Stimulated activated CD4-positive, alpha-beta T cell treated with anti-CD3 and anti-CD28 coated beads, Interleukin-4, amount 100 ng/mL, for 48 hours (primary cell): Measurements from ENCODE around the gene DPP3.

ENCODE experiments used
- DNase-seq, 2 donors: peaks; one replicate each; pipeline ENCODE4 v3.0.0-alpha.2; 2020; ENCODE audit warnings: low read depth in 2 of 2

DPP3 gene

DNA sequence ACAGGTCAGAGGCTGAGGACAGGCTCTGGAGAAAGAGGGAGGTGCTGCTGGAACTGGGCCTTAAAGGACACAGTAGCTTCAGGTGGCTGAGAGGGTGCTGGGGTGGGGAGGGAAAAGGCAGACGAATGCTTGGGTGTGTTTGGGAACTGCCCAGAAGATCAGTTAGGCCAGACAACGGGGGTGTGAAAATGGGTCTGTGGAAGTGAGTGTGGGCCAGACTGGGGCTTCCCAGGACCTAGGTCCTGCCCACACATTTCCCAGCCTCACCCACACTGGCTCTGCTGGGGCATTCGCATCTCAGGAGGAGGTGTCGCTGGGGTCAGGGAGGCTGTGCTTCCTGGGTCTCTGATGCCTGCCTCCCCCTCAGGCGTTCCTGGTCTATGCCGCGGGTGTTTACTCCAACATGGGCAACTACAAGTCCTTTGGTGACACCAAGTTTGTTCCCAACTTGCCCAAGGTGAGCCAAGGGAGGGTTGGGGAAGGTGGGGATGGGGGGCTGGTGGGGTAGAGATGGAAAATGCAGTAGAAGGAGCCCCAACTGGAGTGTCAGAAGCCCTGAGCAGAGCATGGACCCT is 4.7 kb downstream of the DPP3 start:
- DNase-seq = no peak

DNA sequence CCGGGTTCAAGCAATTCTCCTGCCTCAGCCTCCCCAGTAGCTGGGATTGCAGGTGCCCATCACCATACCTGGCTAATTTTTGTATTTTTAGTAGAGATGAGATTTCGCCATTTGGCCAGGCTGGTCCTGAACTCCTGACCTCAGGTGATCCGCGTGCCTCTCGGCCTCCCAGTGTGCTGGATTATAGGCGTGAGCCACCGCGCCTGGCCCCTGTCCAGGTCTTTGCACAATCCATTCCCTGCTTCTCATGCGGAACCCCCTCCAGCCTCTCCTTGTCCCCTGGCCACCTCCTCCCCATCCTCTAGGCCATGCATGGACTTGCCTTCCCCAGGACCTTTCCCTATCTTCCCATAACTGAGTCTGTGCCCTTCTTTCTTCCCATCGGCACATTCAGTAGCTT is 8.7 kb downstream of the DPP3 start:
- no peak for DNase-seq

DNA sequence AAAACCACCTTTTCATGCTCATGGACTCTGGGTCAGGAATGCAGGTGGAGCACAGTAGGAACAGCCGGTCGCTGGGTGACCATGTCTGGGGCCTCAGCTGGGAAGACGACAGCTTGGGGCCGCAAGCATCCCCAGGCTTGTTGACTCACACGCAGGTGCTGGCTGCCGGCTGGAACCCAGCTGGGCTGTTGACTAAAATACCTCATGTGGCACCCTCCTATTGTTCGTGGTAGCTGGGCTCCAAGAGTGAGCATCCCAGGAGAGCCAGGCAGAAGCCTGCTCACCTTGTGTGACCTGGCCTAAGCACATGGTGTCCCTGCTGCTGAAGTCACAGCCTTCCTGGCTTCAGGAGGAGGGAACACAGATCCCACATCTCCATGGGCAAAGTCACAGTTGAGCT is 9.4 kb downstream of the DPP3 start:
- DNase-seq = no peak

DNA sequence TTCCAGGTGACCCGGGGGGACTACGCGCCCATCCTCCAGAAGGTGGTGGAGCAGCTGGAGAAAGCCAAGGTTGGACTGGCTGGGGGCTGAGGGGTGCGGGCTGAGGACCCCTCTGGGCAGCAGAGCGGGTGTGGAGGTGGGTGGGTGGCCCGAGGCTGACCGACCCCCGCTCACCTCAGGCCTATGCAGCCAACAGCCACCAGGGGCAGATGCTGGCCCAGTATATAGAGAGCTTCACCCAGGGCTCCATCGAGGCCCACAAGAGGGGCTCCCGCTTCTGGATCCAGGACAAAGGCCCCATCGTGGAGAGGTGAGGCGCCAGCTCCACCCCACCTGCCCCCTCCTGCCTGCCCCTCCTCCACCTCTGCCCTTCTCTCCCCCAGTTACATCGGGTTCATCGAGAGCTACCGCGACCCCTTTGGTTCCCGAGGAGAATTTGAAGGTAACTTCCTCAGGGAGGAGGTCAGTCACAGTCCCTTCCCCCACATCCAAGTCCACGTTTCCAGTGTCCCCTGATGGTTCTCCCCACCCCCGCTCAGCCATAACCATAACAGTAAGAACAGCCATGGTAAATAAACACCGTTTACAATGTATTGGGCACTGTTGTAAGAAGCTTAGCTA is 11.2 kb downstream of the DPP3 start:
- no peak for DNase-seq

DNA sequence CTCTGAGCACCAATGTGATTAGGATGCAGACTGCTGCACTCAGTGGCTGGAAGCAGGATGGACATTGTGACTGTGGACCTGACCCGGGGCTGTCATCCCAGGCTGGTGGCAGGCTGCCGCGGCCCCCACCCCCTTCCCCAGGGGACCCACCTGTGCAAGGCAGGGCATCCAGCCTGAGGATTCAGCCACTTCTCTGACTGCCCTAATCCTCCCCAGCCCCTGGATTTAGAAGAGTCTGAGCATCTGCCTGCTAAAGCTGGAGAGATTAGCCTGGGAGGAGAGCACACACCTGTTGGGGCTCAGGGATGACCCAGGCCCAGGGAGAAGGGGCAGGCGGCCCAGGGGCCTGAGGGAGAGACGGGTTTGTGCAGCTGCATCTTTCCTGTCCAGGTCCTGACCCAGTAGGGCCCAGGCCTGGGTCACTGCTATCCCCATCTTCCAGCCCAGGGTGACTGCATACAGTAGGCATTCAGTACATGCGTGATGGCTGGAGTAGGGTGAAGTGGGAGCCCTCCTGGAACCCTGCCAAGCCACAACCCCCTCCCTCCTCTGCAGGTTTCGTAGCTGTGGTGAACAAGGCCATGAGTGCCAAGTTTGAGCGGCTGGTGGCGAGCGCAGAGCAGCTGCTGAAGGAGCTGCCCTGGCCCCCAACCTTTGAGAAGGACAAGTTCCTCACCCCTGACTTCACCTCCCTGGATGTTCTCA is 12.1 kb downstream of the DPP3 start:
- no peak for DNase-seq

DNA sequence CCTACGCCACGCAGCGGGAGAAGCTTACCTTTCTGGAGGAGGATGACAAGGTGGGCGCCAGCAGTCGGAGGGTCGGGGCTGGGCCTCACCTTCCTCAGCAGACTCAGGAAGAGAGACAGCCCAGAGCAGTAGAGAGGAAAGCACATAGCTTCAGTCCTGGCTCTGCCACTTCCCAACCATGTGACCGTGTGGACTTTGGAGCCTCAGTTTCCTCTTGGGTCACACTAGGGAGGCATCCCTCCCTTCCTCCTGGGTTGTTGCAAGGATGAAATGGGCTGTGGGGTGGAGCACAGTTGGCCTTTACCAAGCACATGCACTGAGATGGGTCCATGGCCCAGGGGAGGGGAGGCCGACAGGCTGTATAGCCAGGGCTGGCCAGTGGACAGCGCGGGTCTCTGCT is 12.9 kb downstream of the DPP3 start:
- no peak for DNase-seq

DNA sequence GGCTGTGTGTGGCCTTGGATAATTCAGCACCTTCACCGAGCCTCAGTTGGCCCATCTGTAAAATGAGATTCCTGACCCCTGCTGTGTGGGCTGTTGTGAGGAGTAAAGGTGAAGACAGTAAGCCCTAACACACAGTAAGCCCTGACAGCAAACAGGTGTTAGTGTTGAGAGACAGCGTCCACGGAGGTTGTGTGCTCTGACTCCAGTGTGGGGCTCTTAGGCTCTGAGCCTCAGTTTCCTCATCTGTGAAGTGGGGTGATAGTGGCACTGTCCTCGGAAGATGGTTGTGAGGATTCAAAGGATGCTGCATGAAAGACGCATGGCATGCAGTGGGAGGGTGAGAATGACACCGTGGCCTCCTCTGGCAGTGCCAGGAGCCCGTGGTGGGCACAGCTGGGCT is 14.2 kb downstream of the DPP3 start:
- no peak for DNase-seq

DNA sequence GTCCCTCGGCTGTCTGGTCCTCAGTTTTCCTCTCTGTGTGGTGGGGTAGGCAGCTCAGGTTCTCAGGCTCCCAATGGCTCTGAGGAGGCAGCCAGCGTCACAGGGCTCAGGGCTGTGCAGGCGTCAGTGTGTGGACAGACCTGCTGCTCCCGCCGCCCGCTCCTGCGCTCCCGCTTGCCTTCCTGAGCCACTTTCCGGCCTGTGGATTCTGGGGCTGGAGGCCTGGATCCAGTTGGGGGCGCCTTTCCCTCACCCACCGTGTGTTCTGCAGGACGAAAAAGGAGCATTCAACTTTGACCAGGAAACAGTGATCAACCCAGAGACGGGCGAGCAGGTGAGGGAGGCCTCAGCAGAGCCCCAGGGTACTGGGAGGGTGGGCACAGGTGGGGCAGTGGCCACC is 14.7 kb downstream of the DPP3 start:
- DNase-seq = no peak

DNA sequence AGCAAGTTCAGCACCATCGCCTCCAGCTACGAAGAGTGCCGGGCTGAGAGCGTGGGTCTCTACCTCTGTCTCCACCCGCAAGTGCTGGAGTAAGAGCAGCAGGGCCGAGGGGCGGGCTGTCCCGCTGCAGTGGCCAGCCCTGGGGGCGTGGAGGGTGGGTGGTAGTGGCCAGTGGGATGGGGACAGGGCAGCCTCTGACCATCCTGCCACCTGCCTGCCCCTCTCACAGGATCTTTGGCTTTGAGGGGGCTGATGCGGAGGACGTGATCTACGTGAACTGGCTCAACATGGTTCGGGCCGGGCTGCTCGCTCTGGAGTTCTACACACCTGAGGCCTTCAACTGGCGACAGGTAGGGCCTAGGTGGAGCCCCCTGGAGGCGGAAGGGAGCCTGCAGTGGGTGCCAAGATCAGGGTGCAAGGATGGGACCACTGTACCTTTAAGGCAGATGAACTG is 15.2 kb downstream of the DPP3 start:
- DNase-seq = peak in 1 of 2 donors; percentile 12

DNA sequence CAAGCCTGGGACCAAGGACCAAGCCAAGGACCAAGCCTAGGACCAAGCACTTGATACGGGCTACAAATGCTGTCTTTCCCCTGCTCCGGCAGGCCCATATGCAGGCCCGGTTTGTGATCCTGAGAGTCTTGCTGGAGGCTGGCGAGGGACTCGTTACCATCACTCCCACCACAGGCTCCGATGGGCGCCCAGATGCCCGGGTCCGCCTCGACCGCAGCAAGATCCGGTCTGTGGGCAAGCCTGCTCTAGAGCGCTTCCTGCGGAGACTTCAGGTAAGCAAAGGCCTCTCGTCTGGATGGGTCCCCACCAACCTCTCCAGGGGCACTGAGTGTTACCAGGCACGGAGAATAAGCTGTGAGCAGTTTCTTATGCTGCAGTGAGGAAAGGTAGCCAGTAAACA is 17.0 kb downstream of the DPP3 start:
- no peak for DNase-seq

DNA sequence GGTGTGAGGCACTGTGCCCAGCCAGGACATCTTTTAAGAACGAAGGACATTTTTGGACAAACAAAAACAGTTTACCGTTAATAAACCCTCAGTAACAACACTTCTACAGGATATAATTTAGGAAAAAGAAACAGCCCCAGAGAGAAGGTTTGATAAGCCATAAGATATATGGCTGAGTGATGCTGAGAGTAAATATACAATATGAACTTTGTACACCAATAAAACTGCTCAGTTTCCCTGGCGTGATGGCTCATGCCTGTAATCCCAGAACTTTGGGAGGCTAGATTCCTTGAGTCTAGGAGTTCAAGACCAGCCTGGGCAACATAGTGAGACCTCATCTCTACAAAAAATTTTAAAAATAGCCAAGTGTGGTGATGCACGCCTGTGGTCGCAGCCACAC is 18.3 kb downstream of the DPP3 start:
- DNase-seq = no peak

DNA sequence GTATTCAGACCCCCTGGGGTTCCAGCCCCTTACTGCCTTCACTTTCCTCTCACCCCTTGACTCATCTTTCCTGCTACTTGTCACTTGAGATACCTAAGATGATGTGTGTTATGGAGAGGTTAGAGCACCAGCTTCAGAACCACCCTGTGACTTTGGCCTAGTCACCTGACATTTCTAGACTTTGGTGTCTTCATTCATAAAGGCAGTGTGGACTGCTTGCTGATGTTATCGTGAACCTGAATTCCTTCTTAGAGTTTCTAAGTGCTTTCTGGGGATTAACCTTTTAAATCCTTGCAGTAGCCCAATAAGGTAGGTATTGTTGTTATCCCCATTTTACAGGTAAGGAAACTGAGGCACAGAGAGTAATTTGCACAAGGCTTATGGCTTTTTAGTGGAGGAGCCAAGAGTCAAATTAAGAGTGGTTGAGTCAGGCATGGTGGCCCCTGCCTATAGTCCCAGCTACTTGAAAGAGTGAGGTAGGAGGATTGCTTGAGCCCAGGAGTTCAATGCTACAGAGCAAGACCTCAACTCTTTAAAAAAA is 25.1 kb downstream of the DPP3 start:
- no peak for DNase-seq

DNA sequence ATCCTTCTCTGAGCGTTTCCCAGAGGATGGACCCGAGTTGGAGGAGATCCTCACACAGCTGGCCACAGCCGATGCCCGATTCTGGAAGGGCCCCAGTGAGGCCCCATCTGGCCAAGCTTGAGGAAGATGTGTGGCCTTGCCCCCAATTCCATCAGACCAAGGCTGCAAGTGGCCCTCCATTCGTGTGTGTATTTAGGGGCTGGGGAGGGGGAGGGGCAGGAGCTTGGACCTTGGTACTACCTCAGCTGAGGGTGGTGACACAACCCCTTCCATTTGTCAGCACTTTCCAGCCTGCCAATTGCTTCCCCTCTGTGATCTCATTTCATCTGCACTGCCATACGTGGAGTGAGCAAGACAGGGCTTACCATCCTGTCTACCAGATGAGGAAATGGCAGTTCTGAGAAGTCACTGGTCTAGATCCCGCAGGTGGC is 28.9 kb downstream of the DPP3 start:
- no peak for DNase-seq

DNA sequence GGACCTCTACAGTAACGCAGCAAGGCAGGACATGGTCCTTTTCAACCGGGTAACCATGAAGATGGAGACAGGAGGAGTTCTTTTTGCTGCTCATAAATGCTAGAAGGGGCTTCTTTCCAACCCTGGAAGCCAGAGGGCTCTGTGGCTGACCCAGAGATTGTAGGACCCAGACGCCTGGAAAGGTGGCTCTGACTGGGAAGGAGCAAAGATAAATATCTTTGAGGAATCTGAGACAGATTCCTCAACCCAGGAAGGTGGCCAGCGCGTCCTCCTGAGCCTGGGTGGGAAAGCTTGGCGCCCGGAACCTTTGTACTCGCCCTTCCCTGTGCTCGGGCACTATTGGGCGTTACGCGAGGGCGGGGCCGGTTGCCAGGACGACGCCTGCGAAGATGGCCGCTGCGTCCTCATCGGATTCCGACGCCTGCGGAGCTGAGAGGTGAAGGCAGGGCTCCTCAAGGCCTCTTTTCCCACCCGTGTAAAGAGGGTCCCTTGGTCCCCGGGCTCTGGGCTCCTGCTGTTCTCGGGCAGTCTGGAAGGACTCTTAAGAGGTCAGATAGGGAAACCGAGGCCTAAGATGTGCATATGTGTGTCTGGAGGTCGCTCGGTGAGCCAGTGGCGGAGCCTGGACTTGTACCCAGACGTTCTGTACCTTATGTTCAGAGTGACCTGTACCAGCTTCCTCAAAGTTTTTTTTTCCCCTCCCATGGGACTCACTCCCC is 30.2 kb downstream of the DPP3 start, which contains the start of gene BBS1:
Gene BBS1 (plus strand): TSS at position 365 of the 719 bp plus-strand sequence. CDS start 25 bp downstream, at position 390.
- DNase-seq = peak; percentile 78 to 80

DNA sequence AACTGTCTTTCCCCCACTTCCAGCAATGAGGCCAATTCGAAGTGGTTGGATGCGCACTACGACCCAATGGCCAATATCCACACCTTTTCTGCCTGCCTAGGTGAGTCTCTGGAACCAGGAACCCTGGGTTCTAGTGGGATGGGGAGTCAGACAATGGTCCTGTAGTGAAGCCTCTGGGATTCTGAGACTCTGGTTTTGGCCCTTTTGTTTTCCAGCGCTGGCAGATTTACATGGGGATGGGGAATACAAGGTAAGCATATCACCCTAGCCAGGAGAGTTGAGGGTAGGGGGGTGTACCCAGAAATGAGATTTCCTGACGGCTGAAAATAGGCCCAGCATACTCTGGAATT is 30.7 kb downstream of the DPP3 start:
- DNase-seq = no peak

DNA sequence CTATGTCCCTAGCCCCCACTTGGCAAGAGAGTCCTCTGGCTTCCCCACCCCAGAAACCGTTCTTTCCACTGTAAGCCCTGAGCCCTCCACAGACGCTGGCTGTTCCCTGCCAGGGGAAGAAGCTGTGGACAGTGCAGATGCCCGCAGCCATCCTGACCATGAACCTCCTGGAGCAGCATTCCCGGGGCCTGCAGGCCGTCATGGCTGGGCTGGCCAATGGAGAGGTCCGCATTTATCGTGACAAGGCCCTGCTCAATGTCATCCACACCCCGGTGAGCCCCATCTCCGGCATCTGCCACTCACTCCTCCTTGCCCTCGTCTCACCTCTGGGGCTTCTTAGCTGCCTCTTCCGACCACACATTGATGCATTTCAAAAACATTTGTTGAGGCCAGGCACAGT is 43.4 kb downstream of the DPP3 start:
- DNase-seq = no peak

DNA sequence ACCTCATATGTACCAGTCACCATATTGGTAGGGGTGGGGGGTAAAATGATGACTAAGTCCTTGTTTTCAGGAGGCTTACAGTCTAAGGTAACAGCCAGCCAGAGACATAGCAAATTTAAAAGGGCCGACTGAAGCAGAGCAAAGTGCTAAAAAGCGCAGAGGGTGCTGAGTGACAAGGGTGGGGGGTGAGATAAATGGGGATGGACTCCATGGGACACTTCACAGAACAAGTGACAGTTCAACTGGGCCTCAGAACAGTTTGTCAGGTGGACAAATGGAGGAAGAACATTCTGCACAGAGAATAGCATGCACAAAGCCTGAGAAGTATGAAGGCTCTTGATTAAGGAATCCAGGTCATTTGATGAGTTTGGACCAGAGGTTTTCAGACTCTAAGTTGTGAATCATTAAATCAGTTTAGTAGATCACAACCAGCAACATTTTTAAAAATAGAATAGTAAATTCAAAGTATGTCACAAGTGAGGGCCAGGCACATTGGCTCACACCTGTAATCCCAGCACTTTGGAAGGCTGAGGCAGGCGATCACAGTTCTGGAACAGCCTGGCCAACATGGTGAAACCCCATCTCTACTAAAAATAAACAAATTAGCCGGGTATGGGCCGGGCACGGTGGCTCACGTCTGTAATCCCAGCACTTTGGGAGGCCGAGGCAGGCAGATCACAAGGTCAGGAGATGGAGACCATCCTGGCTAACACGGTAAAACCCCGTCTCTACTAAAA is 44.2 kb downstream of the DPP3 start:
- DNase-seq = no peak

DNA sequence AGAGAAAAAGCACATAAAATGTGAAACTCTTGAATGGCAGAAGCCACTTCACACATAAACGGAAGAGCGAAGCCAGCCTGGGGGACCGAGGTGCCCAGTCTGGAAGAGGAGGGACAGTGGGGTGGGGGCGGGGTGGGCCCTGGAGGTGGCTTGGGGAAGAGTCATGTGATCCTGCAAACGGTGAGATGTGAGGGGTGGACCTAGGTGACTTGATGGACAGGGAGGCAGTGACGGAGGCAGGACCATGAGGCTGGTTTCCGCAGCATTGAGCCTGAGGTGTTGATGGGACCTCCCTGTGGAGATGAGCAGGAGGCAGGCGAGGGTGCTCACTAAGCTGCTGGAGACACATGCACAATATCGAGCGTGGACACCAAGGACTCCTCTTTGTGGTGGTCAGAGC is 48.8 kb downstream of the DPP3 start:
- DNase-seq = no peak

DNA sequence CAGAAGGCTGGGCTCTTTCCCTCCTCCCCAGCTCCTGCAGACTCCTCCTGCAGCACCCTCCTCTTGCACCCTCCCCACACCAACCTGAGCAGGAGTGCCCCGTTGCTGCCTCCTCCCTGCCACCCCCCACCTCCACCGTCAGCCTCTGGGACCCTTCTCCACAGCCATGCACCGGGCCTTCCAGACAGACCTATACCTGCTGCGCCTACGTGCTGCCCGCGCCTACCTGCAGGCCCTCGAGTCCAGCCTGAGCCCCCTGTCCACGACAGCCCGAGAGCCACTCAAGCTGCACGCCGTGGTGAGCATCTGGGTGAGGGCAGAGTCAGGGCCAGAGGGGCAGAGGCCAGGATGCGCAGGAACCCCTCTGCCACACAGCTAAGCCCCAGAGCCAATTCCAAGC is 49.4 kb downstream of the DPP3 start:
- DNase-seq = no peak

DNA sequence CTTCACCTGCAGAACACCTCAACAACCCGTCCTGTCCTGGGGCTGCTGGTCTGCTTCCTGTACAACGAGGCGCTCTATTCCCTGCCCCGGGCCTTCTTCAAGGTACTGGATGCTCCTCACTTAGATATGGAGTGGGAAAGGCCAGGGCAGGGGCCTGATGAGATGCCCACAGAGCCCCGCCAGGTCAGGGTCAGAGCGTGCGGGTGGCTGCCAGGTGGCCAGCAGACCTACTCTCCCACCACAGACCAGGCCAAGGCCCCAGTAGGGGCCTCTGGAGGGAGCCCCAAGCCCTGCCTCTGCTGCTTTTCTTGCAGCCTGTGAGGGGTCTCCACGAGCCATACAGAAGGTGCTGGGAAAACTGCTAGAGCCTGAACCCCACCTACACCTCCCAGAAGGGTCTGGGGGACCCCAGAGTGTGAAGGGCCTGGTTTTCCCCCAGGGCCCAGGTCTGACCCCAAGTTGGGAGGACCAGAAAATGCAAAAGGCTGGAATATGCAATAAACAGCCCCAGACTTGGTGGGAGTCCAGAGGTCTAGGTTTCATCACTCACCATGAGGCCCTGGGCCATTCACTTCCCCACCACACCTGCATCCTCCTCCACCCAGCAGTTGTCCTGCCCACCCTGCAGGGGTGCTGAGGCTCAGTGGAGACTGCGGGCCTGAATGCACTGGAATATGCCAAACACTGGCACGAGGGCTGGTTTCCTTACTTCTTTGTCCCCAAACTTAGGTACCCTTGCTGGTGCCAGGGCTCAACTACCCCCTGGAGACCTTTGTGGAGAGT is 50.9 kb downstream of the DPP3 start:
- DNase-seq = no peak

DNA sequence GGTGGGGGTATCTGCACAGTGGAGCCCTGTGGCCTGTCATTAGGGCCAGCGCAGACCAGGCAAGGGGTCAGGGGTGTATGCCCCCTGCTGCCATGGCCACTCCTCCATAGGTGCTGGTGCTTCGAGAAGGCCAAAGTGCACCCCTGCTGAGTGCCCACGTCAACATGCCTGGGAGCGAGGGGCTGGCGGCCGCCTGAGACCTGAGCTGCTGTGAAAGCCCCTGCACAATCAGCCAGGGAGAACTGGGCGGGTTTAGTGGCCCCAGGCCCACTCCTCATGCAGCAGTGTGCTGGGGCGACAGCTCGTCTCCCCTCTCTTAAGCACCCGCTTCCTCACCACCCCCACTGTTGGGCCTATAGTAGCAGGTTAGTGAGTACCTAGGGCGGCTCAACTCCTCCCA is 51.6 kb downstream of the DPP3 start:
- no peak for DNase-seq
